Duodenal mucosa (tissue), 2 donors: ENCODE results near the gene ZFYVE21.
A peak's percentile ranks its signal among the peaks of the same experiment; 100 is the strongest.

Experiments used
- H3K27ac ChIP-seq: one replicate; pipeline ENCODE4 v1.7.0; 2013; ENCODE audit warnings: low read depth, low read length
- H3K27me3 ChIP-seq, 2 donors: one replicate each; pipeline ENCODE4 v1.7.0; 2013; ENCODE audit warnings: low read length in 2 of 2, control low read depth in 1 of 2; ENCODE audit not compliant: insufficient read depth in 2 of 2, control insufficient read depth in 1 of 2
- H3K36me3 ChIP-seq, 2 donors: one replicate each; pipeline ENCODE4 v1.7.0; 2013; ENCODE audit warnings: low read length in 2 of 2, control low read depth in 1 of 2; ENCODE audit not compliant: insufficient read depth in 2 of 2, control insufficient read depth in 1 of 2
- H3K4me1 ChIP-seq, 2 donors: one replicate each; pipeline ENCODE4 v1.7.0; 2013; ENCODE audit warnings: low read length in 2 of 2, control low read depth in 1 of 2; ENCODE audit not compliant: insufficient read depth in 2 of 2, control insufficient read depth in 1 of 2
- H3K4me3 ChIP-seq, 2 donors: one replicate each; pipeline ENCODE4 v1.7.0; 2013; ENCODE audit warnings: low read length in 2 of 2, low read depth in 1 of 2
- H3K9ac ChIP-seq, 2 donors: one replicate each; pipeline ENCODE4 v1.7.0; 2013; ENCODE audit warnings: low read length in 2 of 2, low read depth in 1 of 2
- H3K9me3 ChIP-seq, 2 donors: one replicate each; pipeline ENCODE4 v1.7.0; 2013; ENCODE audit warnings: low read length in 2 of 2, control low read depth in 1 of 2; ENCODE audit not compliant: control insufficient read depth in 1 of 2

The ZFYVE21 gene

GRCh38 chr14:103705118-103705503, 10.5 kb upstream of the ZFYVE21 start:
- Histone ChIP-seq H3K4me1 (peaks cover 0 to 1% of the 10 kb centered on the region in 2 donors), H3K4me3 (no peak overlapping the region), H3K27ac (no peak overlapping the region), H3K27me3 (no peaks in the 10 kb centered on the region), H3K9ac (no peak overlapping the region), H3K9me3 (no peaks in the 10 kb centered on the region), H3K36me3 (peaks cover 5 to 71% of the 10 kb centered on the region in 2 donors)

- no peak overlapping the region for H3K4me3 ChIP-seq
- no peaks in the 10 kb centered on the region for H3K27me3 ChIP-seq
- H3K9ac ChIP-seq: no peak overlapping the region
- H3K36me3 ChIP-seq: peaks cover 5 to 69% of the 10 kb centered on the region in 2 donors
- H3K27ac ChIP-seq: no peak overlapping the region
- H3K9me3 ChIP-seq: no peaks in the 10 kb centered on the region
- peaks cover 2 to 3% of the 10 kb centered on the region in 2 donors for H3K4me1 ChIP-seq
Observed at GRCh38 chr14:103705504-103706284, 9.9 kb upstream of the ZFYVE21 start.

GRCh38 chr14:103706551-103707328, 8.9 kb upstream of the ZFYVE21 start:
- no peaks in the 10 kb centered on the region for H3K27me3 ChIP-seq
- no peak overlapping the region for H3K9ac ChIP-seq
- no peak overlapping the region for H3K4me3 ChIP-seq
- peaks cover 12% of the 10 kb centered on the region in 2 donors for H3K4me1 ChIP-seq
- H3K9me3 ChIP-seq: no peaks in the 10 kb centered on the region
- H3K36me3 ChIP-seq: peaks cover 5 to 64% of the 10 kb centered on the region in 2 donors
- no peak overlapping the region for H3K27ac ChIP-seq

- Histone ChIP-seq H3K27ac (no peak overlapping the region), H3K9ac (no peak overlapping the region)
Observed at GRCh38 chr14:103707329-103708263, 8.0 kb upstream of the ZFYVE21 start.

GRCh38 chr14:103708750-103709187, 6.8 kb upstream of the ZFYVE21 start:
- H3K4me3 ChIP-seq: no peak overlapping the region
- no peak overlapping the region for H3K27ac ChIP-seq
- H3K27me3 ChIP-seq: no peaks in the 10 kb centered on the region
- peaks cover 21 to 23% of the 10 kb centered on the region in 2 donors for H3K4me1 ChIP-seq
- H3K9me3 ChIP-seq: no peaks in the 10 kb centered on the region
- no peak overlapping the region for H3K9ac ChIP-seq
- peaks cover 5 to 44% of the 10 kb centered on the region in 2 donors for H3K36me3 ChIP-seq

More at GRCh38 chr14:103707329-103708263, 8.0 kb upstream of the ZFYVE21 start:
- Histone ChIP-seq H3K4me3 (no peak overlapping the region), H3K36me3 (peaks cover 5 to 55% of the 10 kb centered on the region in 2 donors), H3K9me3 (no peaks in the 10 kb centered on the region), H3K4me1 (peaks cover 20 to 21% of the 10 kb centered on the region in 2 donors), H3K27me3 (no peaks in the 10 kb centered on the region)

- Histone ChIP-seq H3K9ac (no peak overlapping the region), H3K27ac (no peak overlapping the region), H3K4me1 (peaks cover 21 to 31% of the 10 kb centered on the region in 2 donors), H3K36me3 (peaks cover 5 to 40% of the 10 kb centered on the region in 2 donors), H3K4me3 (no peak overlapping the region), H3K9me3 (no peaks in the 10 kb centered on the region), H3K27me3 (no peaks in the 10 kb centered on the region)
Observed at GRCh38 chr14:103709814-103710213, 5.8 kb upstream of the ZFYVE21 start.

GRCh38 chr14:103710771-103711377, 4.7 kb upstream of the ZFYVE21 start:
- H3K9me3 ChIP-seq: no peaks in the 10 kb centered on the region
- H3K4me1 ChIP-seq: peaks cover 21 to 31% of the 10 kb centered on the region in 2 donors
- H3K9ac ChIP-seq: peak overlapping the region in 1 of 2 donors; percentile 4
- H3K36me3 ChIP-seq: peaks cover under 1 to 33% of the 10 kb centered on the region in 2 donors
- no peaks in the 10 kb centered on the region for H3K27me3 ChIP-seq
- no peak overlapping the region for H3K27ac ChIP-seq
- H3K4me3 ChIP-seq: no peak overlapping the region

GRCh38 chr14:103711516-103712431, 3.8 kb upstream of the ZFYVE21 start:
- H3K4me3 ChIP-seq: no peak overlapping the region
- peaks cover 26 to 35% of the 10 kb centered on the region in 2 donors for H3K4me1 ChIP-seq
- H3K9me3 ChIP-seq: no peaks in the 10 kb centered on the region
- no peaks in the 10 kb centered on the region for H3K27me3 ChIP-seq
- H3K9ac ChIP-seq: peak overlapping the region; percentile 4 to 28
- H3K27ac ChIP-seq: peak overlapping the region; percentile 14
- peaks cover 0 to 24% of the 10 kb centered on the region in 2 donors for H3K36me3 ChIP-seq
